PC-9 (cell line): Measurements from ENCODE around the gene NIPA2. TPM values are rescaled to one million over a fixed set of nuclear protein-coding genes. Genes with fewer than 3 reads are reported as not detected.

Experiments
- BruUV-seq: library from RNA; stranded (reverse); fragments of 400-500 nt; replicated peaks from 2 replicates; lab custom pipeline; 2021; lab: Mats Ljungman, UMichigan
- CTCF ChIA-PET: fragments of 300-600 bp; sonication (Branson Sonifier 250); formaldehyde crosslinking; loops from one replicate; lab custom pipeline; 2022; ENCODE audit warnings: antibody characterized with exemption; lab: Charles Lee
- POLR2A ChIA-PET: fragments of 300-600 bp; sonication (Branson Sonifier 250); formaldehyde crosslinking; loops from one replicate; lab custom pipeline; 2022; ENCODE audit warnings: antibody characterized with exemption; ENCODE audit not compliant: unreplicated experiment; lab: Charles Lee
- DNase-seq, 2 experiments: peaks; one replicate each; pipeline versions ENCODE4 v3.0.0 to v3.0.0-alpha.2; 2015 to 2022; ENCODE audit warnings: mixed read lengths in 1 of 2
- H2AFZ ChIP-seq: fragments of 200-600 bp; sonication (generic); 2 replicates; pipeline ENCODE4 v1.8.1; 2017; ENCODE audit warnings: antibody characterized with exemption
- H3F3A ChIP-seq: fragments of 200-600 bp; sonication (generic); 2 replicates; pipeline ENCODE4 v1.8.1; 2017; ENCODE audit warnings: antibody characterized with exemption, mild to moderate bottlenecking, low read depth; ENCODE audit not compliant: insufficient read depth
- H3K27ac ChIP-seq: fragments of 200-600 bp; sonication (generic); 2 replicates; pipeline ENCODE4 v1.6.1; 2016; ENCODE audit warnings: mixed run types
- H3K27me3 ChIP-seq: fragments of 200-600 bp; sonication (generic); 2 replicates; pipeline ENCODE4 v1.6.1; 2016; ENCODE audit warnings: low read depth, mixed run types; ENCODE audit not compliant: insufficient read depth
- H3K36me3 ChIP-seq: fragments of 200-600 bp; sonication (generic); 2 replicates; pipeline ENCODE4 v1.6.1; 2016; ENCODE audit warnings: low read depth, mixed run types
- H3K4me1 ChIP-seq: fragments of 200-600 bp; sonication (generic); replicated peaks from 2 replicates; pipeline ENCODE4 v1.6.1; 2016; ENCODE audit warnings: mixed run types; ENCODE audit not compliant: insufficient read depth
- H3K4me2 ChIP-seq: fragments of 200-600 bp; sonication (generic); 2 replicates; pipeline ENCODE4 v1.6.1; 2017; ENCODE audit warnings: mixed run types
- H3K4me3 ChIP-seq: fragments of 200-600 bp; sonication (generic); 2 replicates; pipeline ENCODE4 v1.6.1; 2016; ENCODE audit warnings: mixed run types
- H3K79me2 ChIP-seq: fragments of 200-600 bp; sonication (generic); 2 replicates; pipeline ENCODE4 v1.6.1; 2017; ENCODE audit warnings: low read depth, mixed run types
- H3K9me2 ChIP-seq: fragments of 200-600 bp; sonication (generic); 2 replicates; pipeline ENCODE4 v1.8.1; 2017; ENCODE audit warnings: mild to moderate bottlenecking; ENCODE audit not compliant: insufficient read depth
- H3K9me3 ChIP-seq: fragments of 200-600 bp; sonication (generic); 2 replicates; pipeline ENCODE4 v1.8.1; 2016; ENCODE audit warnings: low read depth; ENCODE audit not compliant: insufficient read depth
- H4K20me1 ChIP-seq: fragments of 200-600 bp; sonication (generic); 2 replicates; pipeline ENCODE4 v1.8.1; 2017; ENCODE audit not compliant: insufficient read depth
- CTCF ChIP-seq: fragments of 200-600 bp; sonication (generic); conservative IDR thresholded peaks from 2 replicates; pipeline ENCODE4 v1.6.1; 2017; ENCODE audit warnings: mixed run types, antibody characterized with exemption, mild to moderate bottlenecking, moderate library complexity
- EZH2 ChIP-seq: fragments of 200-600 bp; sonication (generic); IDR thresholded peaks from 2 replicates; pipeline ENCODE4 v1.8.0; 2017; ENCODE audit warnings: antibody characterized with exemption, low read depth
- intact Hi-C: fragments of 100-400 bp; cut with micrococcal nuclease; formaldehyde crosslinking; loops from one replicate; pipeline ENCODE4 v1.10.0; 2022; ENCODE audit not compliant: unreplicated experiment
- total RNA-seq: library from RNA; stranded (reverse); gene quantifications from 2 replicates; pipeline ENCODE4 v1.2.3, GENCODE V29; 2021

The NIPA2 gene
- total RNA-seq, 1 experiment from 2014 or later = 65.6 TPM

- CTCF ChIA-PET = no interaction called here
- no peaks in the 10 kb centered on the region for H3K9me3 ChIP-seq
- no peaks in the 10 kb centered on the region for H4K20me1 ChIP-seq
- TF ChIP-seq EZH2 (no peak), CTCF (peak; percentile 47; the same call in 1 of the 2 replicates)
- no peak overlapping the region for H2AFZ ChIP-seq
- no peaks in the 10 kb centered on the region for H3K36me3 ChIP-seq
- BruUV-seq = no TSS peak
- no peaks in the 10 kb centered on the region for H3F3A ChIP-seq
- no peaks in the 10 kb centered on the region for H3K27me3 ChIP-seq
- DNase-seq = no peak
- intact Hi-C loops = no loop called here
- no peak overlapping the region for H3K27ac ChIP-seq
- no peaks in the 10 kb centered on the region for H3K4me1 ChIP-seq
- no peak overlapping the region for H3K4me2 ChIP-seq
- no peaks in the 10 kb centered on the region for H3K79me2 ChIP-seq
- no peak overlapping the region for H3K4me3 ChIP-seq
- POLR2A ChIA-PET = no interaction called here
- no peaks in the 10 kb centered on the region for H3K9me2 ChIP-seq
Observed at GRCh38 chr15:22811640-22812039, 26.8 kb upstream of the NIPA2 start.

- no peak overlapping the region for H3K27ac ChIP-seq
Observed at GRCh38 chr15:22813844-22814243, 24.6 kb upstream of the NIPA2 start.

GRCh38 chr15:22815766-22816165 is 22.7 kb upstream of the NIPA2 start:
- ChIA-PET POLR2A (no interaction called here), CTCF (no interaction called here)
- BruUV-seq = no TSS peak
- H3K27me3 ChIP-seq = no peaks in the 10 kb centered on the region
- no peak overlapping the region for H3K27ac ChIP-seq
- H3K4me1 ChIP-seq = no peaks in the 10 kb centered on the region
- no peaks in the 10 kb centered on the region for H3K36me3 ChIP-seq
- H3K4me3 ChIP-seq = no peak overlapping the region
- no peaks in the 10 kb centered on the region for H3F3A ChIP-seq
- no peaks in the 10 kb centered on the region for H3K79me2 ChIP-seq
- H2AFZ ChIP-seq = no peak overlapping the region
- H3K4me2 ChIP-seq = no peak overlapping the region
- H3K9me2 ChIP-seq = no peaks in the 10 kb centered on the region
- DNase-seq = no peak
- H4K20me1 ChIP-seq = no peaks in the 10 kb centered on the region
- H3K9me3 ChIP-seq = no peaks in the 10 kb centered on the region
- TF ChIP-seq EZH2 = no peak
- no peak for TF ChIP-seq CTCF
- intact Hi-C loops = no loop called here

More at GRCh38 chr15:22813844-22814243, 24.6 kb upstream of the NIPA2 start:
- Histone ChIP-seq H3K4me1 (no peaks in the 10 kb centered on the region), H3K36me3 (no peaks in the 10 kb centered on the region), H3K9me3 (no peaks in the 10 kb centered on the region), H3K27me3 (no peaks in the 10 kb centered on the region), H3K4me2 (no peak overlapping the region), H3K79me2 (no peaks in the 10 kb centered on the region), H3K4me3 (no peak overlapping the region), H2AFZ (no peak overlapping the region), H3F3A (no peaks in the 10 kb centered on the region), H3K9me2 (no peaks in the 10 kb centered on the region), H4K20me1 (no peaks in the 10 kb centered on the region)
- intact Hi-C loops = no loop called here
- ChIA-PET POLR2A (no interaction called here), CTCF (no interaction called here)
- no peak for DNase-seq
- no peak for TF ChIP-seq EZH2
- TF ChIP-seq CTCF = no peak
- no TSS peak for BruUV-seq
